HFF-Myc (cell line): ENCODE results near the gene CNOT1.

Experiments
- DNase-seq: peaks from one replicate; pipeline ENCODE4 v3.0.0-alpha.2; 2011; ENCODE audit warnings: low read depth; ENCODE audit errors: extremely low read depth
- H3K4me3 ChIP-seq: replicated peaks from 2 replicates; pipeline ENCODE4 v1.5.1; 2011; ENCODE audit warnings: low read depth, mild to moderate bottlenecking, control low read depth, low read length
- CTCF ChIP-seq: IDR thresholded peaks from 2 replicates; pipeline ENCODE4 v1.5.1; 2012; ENCODE audit warnings: mild to moderate bottlenecking, low read depth, low read length, control low read depth; ENCODE audit errors: missing control alignments

CNOT1 gene

GRCh38 chr16:58499615-58500351, 129.8 kb downstream of the CNOT1 start, which contains the start of gene NDRG4:
TSS of gene NDRG4 (plus strand) at chr16:58500143. CDS start at chr16:58500249, 106 bp downstream.
- TF ChIP-seq CTCF, result no peak
- peak within 1 kb of the TSS; percentile 50 for H3K4me3 ChIP-seq
- DNase-seq, result peak; percentile 73

- TF ChIP-seq CTCF, result no peak
- H3K4me3 ChIP-seq, result no peak overlapping the region
- no peak for DNase-seq
These were observed 130.5 kb downstream of the CNOT1 start for GRCh38 chr16:58499092-58499511.

- no peak for DNase-seq
- no peak for TF ChIP-seq CTCF
- no peak overlapping the region for H3K4me3 ChIP-seq
These were observed 131.1 kb downstream of the CNOT1 start for GRCh38 chr16:58498341-58499091.

- DNase-seq, result no peak
- TF ChIP-seq CTCF, result no peak
- no peak overlapping the region for H3K4me3 ChIP-seq
These were observed 131.7 kb downstream of the CNOT1 start for GRCh38 chr16:58497935-58498334.

- H3K4me3 ChIP-seq, result no peak overlapping the region
- DNase-seq, result no peak
- TF ChIP-seq CTCF, result no peak
These were observed 132.2 kb downstream of the CNOT1 start for GRCh38 chr16:58497468-58497867.

GRCh38 chr16:58495521-58496331, 133.9 kb downstream of the CNOT1 start:
- no peak for DNase-seq
- TF ChIP-seq CTCF, result no peak
- H3K4me3 ChIP-seq, result no peak overlapping the region
